HG03135 (cell line): ENCODE results near the gene PMS1.
"Not testable (repeated sequence)": the region's sequence is repeated elsewhere in the genome, so short reads cannot be mapped to it uniquely, and the experiment has no call there.

Experiments used
- ATAC-seq: cut with Tn5 transposase; IDR thresholded peaks from one replicate; pipeline ENCODE4 v1.9.1; 2021; ENCODE audit warnings: mild to moderate bottlenecking, moderate library complexity; ENCODE audit not compliant: unreplicated experiment

Gene PMS1

GRCh38 chr2:189803431-189803830, 19.2 kb downstream of the PMS1 start:
- ATAC-seq, result no peak

GRCh38 chr2:189818249-189819038, 34.2 kb downstream of the PMS1 start:
- no peak for ATAC-seq

- ATAC-seq, result no peak
Measured at GRCh38 chr2:189819297-189819704, 35.1 kb downstream of the PMS1 start.

GRCh38 chr2:189821953-189822748, 37.9 kb downstream of the PMS1 start:
- ATAC-seq, result no peak

GRCh38 chr2:189824694-189825396, 40.6 kb downstream of the PMS1 start:
- no peak for ATAC-seq

- ATAC-seq, result no peak
Measured at GRCh38 chr2:189826039-189826438, 41.8 kb downstream of the PMS1 start.

GRCh38 chr2:189829102-189829833, 45.0 kb downstream of the PMS1 start:
- no peak for ATAC-seq

GRCh38 chr2:189830510-189830909, 46.3 kb downstream of the PMS1 start:
- no peak for ATAC-seq

- ATAC-seq, result no peak
Measured at GRCh38 chr2:189834059-189834458, 49.8 kb downstream of the PMS1 start.

GRCh38 chr2:189834642-189835041, 50.4 kb downstream of the PMS1 start:
- ATAC-seq, result not testable (repeated sequence)

GRCh38 chr2:189835855-189836558, 51.8 kb downstream of the PMS1 start:
- ATAC-seq, result no peak

- ATAC-seq, result no peak
Measured at GRCh38 chr2:189836644-189837043, 52.4 kb downstream of the PMS1 start.

- ATAC-seq, result no peak
Measured at GRCh38 chr2:189837326-189837725, 53.1 kb downstream of the PMS1 start.

GRCh38 chr2:189841019-189841418, 56.8 kb downstream of the PMS1 start:
- no peak for ATAC-seq

- ATAC-seq, result no peak
Measured at GRCh38 chr2:189848276-189848675, 64.0 kb downstream of the PMS1 start.

GRCh38 chr2:189849550-189849949, 65.3 kb downstream of the PMS1 start:
- no peak for ATAC-seq

GRCh38 chr2:189851174-189851826, 67.0 kb downstream of the PMS1 start:
- no peak for ATAC-seq

- ATAC-seq, result no peak
Measured at GRCh38 chr2:189854187-189854586, 69.9 kb downstream of the PMS1 start.

GRCh38 chr2:189854940-189855339, 70.7 kb downstream of the PMS1 start:
- no peak for ATAC-seq

GRCh38 chr2:189858291-189858690, 74.0 kb downstream of the PMS1 start:
- no peak for ATAC-seq
